HL-60/S4 treated with retinoic acid at 250 ng/mL for 4 days and 3 days (cell line): ENCODE results near the gene SFXN5.

Experiments
- in situ Hi-C: fragments of 300-500 bp; cut with MboI; formaldehyde crosslinking; loops from 2 replicates; pipeline ENCODE4 v1.7.0; 2022; ENCODE audit warnings: low sequenced_read_pairs

Gene SFXN5

DNA sequence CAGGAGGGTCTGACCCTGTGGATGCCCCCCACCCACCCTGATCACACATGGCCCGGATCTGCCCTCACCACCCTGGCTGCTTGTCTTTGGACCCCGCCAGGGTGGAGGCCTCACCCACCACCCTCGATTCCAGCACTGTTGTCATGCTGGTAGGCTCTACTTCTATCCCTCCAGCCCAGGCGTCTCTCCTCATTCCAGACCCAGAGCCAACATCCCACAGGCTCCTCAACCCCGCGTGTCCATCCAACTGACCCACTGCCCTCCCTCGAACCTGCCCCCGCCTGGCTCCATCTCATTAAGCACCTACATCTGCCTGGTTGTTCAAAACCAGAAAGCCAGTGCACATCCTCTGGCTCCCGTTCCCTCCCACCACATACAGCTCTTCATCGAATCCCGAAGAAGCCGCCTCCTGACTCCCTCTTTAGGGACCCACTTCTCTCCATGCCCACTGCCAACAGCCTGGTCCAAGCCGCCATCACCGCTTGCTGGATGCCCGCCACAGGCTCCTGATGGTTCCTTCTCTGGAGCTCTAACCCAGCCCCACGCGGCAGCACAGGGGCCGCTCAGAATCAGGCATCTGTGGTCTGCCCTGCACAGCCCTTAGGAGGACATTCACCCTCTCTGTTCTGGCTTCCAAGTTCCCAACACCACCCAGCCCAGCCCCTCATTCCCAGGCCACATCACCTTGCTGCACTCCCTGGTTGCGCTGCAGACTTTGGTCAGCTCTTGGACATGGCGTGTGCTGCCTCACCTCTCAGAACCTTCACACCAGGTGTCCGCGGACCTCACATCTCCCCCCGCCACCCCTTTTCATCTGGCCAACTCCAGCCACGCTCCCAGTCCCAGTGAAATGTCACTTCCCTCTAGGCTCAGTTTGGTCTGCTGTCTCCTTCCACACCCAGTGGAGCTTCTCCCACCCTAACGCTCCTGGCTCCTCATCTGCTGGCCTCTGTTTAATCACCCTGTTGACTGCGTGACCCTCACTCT lies 111.2 kb downstream of the SFXN5 start:
- in situ Hi-C loops = no loop called here

DNA sequence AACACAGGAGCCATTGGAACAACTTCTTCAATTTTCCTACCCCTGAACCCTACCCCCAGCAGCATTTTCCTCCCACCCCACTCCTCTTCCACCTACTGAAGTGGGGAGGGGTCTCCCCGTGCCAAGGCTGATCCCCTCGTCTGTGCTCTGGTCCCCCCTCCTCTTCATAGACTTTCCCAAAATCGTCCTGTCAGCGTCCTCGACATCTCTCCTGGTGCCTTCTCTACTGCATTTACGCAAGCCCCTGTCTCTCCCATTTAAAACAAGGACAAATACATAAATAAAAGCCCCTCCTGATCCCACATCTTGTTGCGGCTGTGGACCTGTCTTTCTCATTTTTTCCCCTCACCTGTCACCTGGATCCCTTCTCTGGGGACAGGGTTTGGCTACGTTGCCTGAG lies 112.0 kb downstream of the SFXN5 start:
- in situ Hi-C loops = no loop called here

DNA sequence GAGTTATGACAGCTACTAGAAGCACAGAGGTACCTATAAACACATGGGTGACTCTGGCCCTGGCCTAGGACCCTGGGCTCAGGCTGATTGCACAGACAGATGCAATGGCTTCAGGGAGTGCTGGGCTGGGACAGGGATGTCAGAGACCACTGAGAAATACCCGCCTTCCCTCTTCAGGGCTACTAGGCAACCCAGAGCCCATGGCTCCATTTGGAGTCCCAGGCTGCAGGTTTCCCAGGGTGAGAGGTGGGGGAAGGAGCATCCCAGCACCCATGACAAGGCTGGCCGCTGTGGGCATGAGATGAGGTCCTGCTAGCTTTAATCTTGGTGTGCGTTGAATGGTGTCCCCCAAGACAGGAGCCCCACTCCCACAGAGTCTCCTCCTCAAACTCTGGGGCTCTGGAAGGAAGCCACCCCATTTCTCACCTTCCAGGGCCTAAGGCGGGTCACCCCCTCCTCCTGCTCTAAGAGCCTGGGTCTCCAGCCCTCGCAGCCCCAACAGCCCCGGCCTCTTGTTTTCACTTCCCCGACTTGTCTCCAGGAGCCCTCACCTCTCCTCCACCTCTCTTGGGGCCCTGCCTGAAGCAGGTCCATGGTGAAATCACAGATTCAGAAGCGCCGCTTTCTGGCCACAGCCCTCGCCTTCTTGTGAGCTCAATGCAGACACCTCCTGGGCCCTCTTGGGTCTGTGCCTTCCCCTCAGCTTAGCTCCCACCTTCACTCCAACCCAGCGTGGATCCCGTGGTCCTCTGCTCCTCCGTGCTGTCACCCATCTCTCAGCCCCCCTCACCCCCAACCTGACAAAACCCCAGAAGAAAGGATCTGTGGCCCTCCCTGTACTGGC lies 112.7 kb downstream of the SFXN5 start:
- in situ Hi-C loops = no loop called here

DNA sequence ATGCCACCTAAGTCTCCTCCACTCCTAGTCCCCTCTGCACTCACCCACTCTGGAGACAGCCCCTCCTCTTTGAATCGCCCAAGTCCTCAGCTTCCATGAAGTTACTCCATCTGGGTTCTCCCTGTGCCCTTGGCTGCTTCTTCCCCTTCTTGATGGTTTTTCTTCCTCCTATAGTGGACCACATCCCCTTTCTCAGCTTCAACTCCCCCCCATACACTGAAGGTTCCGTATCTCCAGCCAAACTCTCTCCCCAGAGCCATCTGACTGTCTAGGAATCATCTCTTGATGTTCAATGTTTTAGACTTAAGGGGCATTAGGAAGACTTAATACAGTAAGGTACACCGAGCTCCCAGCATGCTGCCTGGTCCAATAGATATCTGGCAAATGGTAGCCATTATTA lies 114.6 kb downstream of the SFXN5 start:
- in situ Hi-C loops = no loop called here

DNA sequence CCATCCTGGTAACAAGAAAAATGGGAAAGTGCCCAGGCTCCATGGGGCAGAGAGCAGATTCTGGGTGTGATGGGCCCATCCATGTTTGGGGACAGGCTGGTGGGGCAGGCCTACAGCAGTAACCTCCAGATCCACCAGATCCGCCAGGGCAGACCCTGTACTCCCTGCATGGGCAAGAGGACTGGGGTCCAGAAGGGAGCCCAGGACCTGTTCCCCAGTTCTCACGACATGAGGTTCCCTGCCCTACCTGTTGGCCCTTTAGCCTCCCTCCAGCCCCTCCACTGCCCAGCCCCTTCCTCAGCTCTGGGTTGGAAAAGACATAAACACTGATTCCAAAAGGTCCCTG lies 115.5 kb downstream of the SFXN5 start:
- in situ Hi-C loops = no loop called here

DNA sequence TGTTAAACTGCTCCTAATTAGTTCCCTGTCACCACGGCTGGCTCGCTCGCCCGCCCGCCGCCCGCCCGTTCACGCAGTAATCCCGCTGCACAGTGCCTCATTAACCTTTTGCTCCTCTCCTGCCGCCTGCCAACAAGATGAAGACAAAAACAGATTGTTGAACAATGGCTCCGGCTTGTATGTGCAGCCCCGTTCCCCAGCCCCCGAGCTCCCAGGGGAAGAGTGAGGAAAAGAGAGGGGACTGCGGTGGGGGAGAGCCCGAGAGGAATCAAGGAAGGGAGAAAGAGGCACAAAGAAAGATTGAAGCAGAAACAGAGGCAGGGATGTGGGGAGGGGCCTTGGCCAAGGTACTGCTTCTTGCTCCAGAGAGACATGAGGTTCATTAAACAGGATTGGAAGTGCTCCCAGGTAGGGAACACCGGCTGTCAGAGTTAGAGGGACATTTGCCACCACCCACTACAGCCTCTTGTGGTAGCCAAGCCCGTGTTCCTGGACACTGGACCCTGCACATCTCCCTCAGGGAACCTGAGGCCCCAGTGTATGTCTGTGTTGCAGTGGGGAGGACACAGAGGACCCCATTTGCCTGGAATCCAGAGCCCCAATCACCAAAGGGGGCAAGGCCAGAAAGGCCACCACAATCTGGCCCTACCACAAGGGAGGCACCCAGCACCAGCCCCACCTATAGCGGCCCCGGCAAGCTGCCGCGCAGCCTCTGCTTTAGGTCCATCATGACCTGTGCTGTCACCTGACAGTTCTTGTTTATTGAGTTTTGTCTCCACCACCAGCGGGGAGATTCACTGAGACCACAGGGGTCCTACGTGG lies 116.1 kb downstream of the SFXN5 start:
- in situ Hi-C loops = no loop called here

DNA sequence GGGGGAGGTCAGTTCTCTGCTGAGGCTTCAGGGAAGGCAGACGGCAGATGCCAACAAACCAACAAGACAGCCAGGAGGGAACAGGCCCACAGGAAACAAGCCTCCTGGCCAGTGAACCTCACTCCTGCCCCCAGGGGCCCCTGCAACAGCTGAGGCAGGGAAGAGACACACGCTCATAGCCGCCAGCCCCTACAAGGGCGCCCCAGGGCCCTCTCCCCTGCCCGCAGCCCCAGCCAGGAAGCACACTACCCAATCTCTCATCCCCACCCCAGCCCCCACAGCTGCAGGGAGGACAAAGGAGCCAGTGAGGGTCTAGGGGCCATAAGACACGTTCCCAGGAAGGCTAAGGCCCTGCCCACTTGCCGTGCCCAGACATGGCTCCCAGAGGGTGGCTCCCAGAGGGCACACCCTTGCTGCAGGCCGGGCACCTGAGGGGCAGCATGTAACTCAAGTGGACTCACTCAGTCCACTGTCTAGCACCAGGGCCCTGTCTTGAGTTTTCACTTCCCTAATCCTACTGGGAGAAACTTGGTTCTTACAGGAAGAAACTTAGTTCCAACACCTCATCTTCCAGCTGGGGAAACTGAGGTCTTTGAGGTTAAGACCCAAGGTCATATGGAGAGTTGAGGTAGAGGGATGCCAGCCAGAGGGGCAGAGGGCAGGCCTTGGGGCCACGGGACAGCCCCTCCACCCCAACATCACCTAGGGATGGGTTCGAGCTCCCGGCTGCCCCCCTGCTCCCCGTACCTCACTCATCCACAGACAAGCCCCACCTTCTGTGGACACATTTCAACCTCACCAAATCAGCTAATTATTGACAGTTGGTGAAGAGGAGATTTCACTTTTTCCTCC lies 116.9 kb downstream of the SFXN5 start:
- in situ Hi-C loops = no loop called here

DNA sequence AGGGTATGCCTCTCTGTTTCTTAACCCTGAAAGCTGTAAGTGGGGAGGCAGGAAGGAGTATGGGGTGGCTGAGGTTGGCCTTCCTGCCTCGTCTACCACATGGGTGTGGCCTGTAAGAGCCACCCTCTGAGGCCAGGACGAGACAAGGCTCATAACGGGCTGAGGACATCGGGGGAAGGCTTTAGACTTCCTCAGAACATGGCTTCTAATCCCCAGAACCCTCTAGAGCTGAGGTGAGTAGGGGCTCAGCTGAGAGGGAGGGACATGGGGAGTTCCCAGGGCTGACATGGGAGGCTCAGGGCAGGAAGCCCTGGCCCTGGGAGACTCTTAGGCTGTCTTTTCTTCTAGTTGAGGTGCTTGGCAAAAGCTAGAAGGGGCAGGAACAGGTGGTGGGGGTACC lies 117.5 kb downstream of the SFXN5 start:
- in situ Hi-C loops = no loop called here

DNA sequence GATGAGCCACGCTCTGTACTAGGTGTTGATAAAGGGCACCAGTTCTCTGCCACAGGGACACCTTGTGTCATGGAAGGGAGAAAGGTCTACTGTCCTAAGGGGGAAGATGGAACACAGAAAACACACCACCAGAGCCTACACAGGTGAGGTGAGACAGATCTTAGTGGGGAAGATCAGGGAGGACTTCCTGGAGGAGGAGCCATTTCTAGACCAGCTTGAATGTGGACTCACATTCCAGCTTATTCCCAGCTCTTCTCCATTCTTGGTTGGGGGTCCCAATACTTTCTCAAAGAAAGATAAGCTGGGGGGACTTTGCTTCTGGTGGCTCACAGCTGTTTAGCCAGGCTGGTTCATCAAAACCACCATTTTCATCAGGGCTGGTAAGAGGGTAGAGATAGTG lies 118.0 kb downstream of the SFXN5 start:
- in situ Hi-C loops = no loop called here

DNA sequence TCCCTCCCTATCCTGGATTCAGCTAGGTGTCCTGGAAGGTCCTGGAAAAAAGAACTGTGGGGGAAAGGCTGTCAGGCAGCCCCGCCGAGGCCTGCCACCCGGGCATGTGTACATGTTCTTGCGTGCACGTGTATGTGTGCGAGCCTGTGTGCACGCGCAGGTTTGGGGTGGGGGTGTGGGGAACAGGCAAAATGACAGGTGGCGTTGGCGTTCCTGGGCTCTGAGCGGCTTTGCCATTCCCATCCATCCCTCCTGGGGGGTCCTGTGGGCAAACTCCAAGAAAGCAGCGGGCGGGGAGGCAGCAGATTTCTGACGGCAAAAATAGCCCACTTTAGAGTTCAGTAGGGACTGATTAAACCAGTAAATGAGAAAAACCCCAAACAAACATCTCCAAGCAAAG lies 118.6 kb downstream of the SFXN5 start:
- in situ Hi-C loops = no loop called here

DNA sequence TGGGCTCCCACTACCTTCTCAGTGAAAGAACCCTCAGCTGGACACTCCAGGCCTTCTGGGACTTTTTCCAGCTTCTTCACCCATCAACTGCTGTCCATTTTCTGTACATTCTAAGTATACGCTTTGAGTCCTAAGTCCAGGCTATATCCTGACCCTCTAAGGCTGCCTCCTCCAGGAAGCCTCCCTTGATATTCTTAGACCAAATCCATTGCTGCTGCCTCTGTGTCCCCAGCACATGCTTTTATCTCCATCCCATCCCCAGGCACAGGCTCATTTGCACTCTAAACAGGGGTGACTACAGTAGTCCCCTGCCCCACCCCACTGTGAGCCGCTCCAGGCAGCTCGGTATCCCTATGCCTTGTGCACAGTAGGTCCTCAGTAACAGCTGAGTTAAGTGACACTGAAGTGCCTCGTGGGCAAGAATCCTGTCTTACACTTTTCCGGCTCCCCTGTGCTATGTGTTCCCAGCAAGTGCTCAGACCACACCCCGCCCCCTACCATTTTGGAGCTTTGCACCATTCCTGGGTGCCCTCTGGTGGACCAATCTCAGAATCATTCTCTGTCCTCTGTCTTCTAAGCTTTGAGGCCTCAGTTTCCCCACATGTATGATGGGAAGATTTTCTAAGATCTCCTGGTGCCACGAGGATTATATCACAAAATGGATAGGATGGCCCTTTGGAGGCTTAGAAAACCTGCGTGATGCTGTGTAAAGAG lies 119.2 kb downstream of the SFXN5 start:
- in situ Hi-C loops = no loop called here

DNA sequence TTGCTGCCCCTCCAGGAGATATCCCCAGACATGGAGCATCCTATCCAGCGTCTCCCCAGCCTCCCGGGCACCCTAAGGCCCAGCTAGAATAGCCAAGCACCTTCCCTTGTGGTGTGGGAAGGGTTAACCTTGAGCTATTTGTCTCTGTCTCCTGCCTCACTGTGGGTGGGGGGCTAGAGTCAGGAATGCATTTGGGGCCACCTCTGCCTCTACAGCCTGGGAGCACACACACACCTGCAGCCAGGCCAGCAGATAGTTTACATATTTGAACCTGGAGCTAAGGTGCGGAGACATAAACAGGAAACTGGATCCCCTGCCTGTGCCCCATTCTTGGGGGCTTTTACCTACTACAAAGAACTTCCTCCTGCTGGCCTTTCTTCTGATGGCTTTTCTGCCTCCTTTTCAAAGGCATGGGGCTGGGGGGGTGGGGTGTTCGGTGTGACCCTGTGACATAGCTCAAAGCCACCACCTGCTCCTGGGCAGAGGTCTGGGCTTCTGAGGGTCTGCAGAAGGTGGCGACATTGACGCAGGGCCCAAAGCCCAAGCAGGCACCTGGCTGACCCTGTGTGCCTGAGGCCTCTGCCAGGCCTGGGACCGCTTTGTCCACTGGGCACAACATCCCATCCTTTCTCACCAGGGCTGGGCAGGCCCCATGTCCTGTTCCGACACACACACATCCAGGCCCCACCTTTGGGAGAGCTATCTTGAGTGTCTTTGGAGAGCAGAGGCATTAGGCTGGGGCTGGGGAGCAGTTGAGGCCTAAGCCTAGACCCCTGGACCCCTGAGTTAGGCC lies 120.0 kb downstream of the SFXN5 start:
- in situ Hi-C loops = no loop called here

DNA sequence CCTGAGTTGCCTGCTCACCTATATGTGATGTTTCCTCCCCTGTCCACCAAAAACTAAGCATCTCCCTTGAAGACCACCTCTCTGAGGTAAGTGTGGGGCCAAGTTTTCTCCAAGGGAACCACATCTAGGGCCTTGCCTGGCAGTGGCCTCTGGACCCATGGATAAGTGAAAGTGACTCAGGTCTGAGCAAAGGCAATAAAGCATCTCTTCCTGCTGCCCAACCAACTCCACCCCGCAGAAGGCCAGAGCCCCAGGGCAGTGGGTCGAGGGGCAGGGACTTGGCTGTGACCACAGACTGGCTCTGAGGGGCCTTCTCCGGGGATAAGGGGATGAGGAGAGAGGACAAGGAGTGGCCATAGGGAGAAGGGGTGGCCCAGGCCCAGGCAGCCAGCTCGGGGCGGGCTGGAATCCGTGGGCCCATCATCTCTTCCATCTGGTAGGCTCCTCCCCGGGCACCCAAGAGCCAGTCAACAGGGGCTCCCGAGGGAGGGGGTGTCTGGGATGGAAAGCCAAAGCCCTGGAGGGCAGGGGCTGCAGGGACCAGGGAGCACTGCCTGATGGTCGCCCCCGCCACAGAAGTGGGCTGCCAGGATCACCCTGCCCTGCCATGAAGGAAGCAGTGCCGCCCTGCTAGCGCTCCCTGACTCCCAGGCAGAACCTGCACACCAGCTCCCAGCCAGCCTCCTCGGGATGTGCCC lies 120.8 kb downstream of the SFXN5 start:
- in situ Hi-C loops = no loop called here

DNA sequence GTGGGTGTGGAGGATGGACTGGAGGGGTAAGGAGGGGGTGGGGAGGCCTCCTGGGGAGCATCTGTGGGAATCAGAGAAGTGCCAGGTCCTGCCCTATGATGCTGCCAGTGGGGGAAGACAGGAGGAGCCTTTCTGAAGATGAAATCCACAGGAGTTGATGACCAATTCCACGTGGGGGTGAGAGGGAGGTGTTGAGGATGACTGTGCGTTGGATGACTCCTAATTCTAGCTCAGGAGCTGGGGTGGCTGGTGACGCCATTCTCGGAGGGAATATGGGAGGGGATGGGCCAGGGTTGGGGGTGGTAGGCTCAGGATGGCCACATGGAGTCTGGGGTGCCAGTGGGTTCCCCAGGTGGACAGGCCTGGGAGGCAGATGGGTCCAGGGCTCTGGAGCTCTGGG lies 121.9 kb downstream of the SFXN5 start:
- in situ Hi-C loops = no loop called here

DNA sequence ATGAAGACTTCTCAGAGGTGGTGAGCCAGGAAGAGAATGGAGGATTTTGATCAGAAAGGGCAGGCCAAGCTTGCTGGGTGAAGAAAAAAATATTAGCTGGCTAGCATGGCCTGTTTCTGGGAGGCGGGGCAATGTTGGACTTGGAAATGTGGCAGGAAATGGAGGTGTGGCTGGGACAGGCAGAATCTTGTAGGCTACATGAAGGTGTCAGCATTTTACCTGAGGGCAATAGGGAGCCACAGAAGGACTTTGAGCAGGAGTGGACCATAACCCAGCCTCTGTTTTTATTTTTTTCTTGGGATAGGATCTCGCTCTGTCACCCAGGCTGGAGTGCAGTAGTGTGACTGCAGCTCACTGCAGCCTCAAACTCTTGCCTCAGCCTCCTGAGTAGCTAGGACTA lies 122.5 kb downstream of the SFXN5 start:
- in situ Hi-C loops = no loop called here

DNA sequence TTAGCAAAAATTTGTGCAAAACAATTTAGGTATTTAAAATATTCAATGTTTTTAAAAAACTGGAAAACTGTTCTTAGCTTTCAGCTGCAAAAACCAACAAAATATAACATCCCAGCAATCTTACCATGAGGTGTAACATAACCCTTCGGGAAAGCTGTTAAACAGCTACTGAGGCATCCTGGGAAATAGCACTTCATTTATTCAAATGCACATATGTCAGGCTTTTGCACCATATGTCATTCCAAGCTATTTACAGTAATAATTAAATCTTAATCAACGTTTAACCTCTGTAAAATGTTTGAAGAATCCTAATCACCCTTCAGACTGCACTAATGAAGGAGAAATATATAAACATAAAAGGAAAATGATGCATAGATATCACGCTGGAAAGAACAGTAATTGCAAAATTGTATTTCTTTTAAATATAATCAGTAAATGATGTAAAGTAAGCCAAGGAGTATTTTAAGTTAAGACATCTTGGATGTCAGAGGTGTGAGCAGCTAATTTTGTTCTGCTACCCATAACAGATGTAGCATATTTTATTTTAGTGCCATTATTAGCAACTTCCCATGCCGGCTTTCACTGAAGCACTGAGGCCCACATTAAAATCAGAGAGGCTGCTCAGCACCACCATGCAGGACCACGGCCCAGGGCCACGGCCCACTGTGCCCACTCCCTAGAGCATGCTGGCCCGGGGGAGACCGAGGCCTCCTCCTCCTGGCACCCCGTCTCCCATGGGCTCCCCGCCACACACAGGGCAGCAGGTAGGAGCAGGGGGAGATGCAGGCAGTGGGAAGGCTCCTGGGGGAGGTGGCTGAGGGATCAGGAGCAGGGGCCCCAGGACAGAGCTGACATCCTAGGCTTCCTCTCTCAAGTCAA lies 123.3 kb downstream of the SFXN5 start:
- in situ Hi-C loops = no loop called here

DNA sequence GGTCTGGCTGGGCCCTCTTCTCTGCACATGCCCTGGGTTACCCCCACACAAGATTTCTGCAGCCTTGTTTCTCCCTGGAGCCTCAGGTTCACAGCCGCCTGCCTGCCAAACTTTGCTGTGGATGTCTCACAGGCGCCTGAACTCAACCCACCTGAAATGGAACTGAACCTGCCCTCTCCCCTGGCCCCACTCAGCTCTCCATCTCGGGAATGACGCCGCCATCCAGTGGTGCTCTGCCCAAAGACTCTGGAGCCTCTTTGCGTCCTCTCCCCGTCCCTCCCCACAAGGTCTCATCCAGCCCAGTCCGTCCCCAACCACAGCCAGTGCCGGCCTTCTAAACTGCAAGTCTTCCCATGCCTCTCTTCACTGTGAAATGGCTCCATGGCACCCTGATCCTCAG lies 125.0 kb downstream of the SFXN5 start:
- in situ Hi-C loops = no loop called here
